Measurements from ENCODE around the gene ZSWIM6. TPM values are rescaled to one million over a fixed set of nuclear protein-coding genes. Genes with fewer than 3 reads are reported as not detected.
A peak's percentile ranks its signal among the peaks of the same experiment; 100 is the strongest.
"Not testable (repeated sequence)": the region's sequence is repeated elsewhere in the genome, so short reads cannot be mapped to it uniquely, and the experiment has no call there.

ZSWIM6 gene
- total RNA-seq, 1 donor from 2014 or later, result 20.4 TPM

DNA sequence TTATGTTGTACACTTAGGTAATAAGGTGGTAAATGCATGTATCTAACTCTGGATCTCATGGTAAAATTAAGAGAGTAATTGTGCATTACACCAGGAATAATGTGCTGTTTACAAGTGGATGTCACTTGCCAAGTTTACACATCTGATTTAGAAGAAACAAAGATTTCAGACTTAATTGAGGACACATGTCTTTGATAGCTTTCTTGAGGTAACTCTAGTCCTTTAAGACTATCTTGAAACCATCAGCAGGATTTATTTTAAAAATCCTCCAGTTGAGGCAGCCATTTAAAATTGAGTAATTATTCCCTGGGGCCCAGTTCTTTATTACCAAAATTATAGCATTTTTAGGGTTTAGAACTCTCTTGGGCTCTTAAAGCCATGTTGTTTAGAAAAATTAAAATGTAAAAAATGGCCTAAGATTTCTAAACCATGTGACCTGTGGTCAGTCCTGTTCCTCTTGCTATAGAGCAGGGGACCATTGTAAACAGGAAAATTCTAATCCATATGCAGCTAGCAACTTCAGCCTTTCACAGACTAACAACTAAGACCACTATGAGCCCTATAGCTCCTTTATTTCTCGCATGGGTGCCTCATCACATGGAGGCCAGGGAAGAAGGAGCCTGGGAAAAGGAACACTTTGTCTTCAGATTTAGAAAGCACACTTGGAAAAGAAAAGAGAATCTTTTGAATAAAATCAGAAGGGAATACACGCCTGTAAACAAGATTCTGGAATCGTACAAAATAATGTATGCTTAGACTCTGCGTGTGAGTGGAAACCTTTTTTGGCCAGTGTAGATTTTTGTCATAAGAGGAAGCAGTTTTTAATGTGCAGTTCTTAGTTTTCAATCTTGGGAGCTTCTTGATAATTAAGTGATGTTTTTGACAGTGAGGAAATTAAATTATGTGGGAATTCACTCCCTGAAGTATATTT, 71.2 kb downstream of the ZSWIM6 start:
- no peak for DNase-seq (ENCODE audit: extremely low read depth, low read depth, low spot score)

DNA sequence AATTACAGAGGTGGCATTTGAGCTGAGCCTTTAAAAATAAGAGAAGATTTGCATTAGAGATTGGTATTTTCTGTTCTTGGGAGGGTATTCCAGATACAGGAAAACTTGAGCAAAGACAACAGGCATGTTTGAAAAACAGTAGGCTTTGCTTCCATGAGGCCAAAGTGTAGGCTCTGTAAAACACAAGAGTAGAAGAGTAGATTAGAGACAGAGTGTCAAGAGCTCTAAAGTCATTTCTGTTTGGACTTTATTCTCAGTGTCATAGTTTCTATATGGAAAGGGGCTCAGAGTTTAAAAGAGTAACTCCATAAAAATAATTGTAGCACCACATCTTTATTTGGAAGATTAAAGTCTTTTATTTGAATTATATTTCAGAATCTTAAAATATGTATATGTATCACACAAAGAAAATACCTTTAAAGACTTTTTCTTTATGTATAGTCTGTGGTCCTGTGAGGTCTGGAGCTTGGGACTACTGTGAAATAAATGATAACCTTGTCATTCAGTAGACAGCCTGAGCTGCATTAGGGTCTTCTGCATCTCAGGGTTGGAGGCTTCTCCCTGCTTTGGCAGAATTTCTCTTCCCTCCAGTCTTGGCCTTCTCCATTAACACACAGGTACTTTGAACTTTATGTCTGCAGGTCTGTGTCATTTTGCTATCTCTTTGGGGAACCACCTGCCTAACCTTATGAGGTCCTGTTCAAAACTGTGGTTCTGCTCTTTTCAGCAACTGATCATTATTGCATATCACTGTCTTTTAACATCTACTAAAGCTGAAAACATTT, 73.6 kb downstream of the ZSWIM6 start:
- DNase-seq (ENCODE audit: extremely low read depth, low read depth, low spot score), result no peak

DNA sequence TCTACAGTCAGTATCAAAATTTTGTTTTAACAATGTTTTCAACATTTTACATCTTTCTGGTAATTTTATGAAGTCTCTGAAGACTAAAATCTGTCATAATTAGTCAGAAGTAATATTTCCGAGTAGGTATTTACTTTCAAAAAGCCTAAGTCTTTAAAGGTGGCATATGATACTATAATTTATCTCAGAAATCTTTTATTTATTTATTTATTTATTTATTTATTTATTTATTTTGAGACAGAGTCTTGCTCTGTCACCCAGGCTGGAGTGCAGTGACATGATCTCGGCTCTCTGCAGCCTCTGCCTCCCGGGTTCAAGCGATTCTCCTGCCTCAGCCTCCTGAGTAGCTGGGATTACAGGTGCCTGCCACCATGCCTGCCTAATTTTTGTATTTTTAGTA, 74.4 kb downstream of the ZSWIM6 start:
- DNase-seq (ENCODE audit: extremely low read depth, low read depth, low spot score), result not testable (repeated sequence)

DNA sequence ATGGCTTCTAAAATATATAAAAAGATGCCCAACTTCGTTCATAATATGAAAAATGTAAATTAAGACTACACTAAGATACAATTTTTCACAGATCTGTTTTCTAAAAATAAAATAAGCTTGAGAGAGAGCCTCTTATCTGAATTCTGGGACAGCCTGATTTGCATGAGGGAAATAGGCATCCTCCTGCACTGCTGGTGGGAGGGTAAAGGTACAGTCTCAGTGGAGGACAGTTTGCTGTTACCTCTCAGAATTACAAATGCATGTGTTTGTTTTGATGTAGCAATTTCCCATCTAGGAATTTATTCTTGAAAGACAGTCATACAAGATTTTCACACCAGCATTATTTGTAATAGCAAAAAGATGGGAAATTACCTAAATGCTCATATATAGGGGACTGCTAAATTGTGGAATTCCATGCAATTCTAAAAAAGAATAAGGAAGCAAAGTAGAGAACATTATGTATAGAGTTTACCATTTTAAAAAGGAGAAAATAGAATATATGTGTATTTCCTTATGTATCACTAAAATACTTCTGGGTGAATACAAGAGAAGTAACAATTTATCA, 75.7 kb downstream of the ZSWIM6 start:
- DNase-seq (ENCODE audit: extremely low read depth, low read depth, low spot score), result no peak

DNA sequence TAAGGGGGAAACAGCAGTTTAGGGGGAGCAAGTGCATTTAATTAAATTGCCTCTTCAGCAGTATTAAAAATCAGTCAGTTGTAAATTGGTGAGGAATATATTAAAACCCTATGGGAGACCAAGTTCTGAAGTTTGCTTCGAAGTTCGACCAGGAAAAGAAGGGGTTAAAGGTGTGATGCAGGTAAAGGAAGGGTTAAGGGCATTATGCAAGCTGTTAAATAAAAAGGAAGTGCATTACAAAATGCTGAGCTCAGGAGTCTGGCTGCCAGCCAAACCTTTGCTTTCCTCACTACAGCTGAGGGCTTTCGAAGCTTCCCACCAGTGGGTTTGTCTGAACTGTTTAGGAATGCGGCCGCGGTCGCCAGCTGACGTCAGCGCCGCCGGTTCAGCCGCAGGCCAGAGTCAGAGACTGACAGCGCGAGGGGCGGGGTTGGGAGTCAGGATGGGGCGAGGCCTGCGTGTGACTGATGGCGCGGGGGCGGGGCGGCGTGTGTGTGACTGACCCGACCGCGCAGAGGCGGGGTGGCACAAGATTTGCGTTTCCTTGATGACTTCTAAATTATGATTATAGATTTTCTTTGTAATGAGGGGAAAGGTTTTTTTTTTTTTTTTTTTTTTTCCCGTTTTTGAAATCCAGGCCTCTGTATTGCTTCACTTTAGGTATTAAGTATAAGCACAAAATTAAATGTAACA, 76.6 kb downstream of the ZSWIM6 start:
- peak; percentile 98 for DNase-seq (ENCODE audit: extremely low read depth, low read depth, low spot score)

DNA sequence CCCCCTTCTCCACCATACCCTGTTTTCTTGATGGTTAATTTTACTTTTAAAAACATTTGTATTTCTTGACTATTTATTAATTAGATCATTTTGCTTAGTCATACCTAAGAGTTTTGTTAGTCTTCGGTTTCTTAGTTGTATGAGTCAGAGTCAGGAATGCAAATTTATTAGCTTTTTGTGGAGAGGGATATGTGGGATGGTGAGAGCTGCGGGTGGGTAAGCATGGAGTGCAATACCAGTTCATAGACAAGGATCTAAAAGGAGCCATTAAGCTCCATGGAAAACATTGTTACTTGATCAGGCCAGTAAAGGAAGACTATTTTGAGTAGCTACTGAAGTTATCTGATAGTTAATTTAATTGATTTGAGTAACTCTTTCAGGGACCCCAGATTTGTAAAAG, 77.5 kb downstream of the ZSWIM6 start:
- peak; percentile 67 for DNase-seq (ENCODE audit: extremely low read depth, low read depth, low spot score)

DNA sequence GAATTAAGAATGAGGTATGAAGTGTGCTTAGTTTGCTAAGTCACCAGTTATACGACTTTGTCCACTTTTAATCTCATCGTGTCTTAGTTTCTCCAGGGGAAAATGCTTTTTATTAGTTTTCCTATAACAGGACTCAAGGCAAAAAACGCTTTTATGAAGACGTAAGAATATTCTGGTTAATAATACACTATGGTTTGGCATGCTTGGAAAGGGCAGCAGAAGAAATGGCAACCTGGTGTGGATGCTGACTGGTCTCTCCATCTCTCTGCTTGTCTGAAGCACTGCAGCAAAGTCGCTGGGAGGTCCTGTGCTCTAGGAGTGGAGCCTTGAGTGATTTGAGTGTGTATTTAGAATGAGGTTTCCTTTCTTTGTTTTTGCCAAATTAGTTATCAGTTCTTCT, 78.8 kb downstream of the ZSWIM6 start:
- no peak for DNase-seq (ENCODE audit: extremely low read depth, low read depth, low spot score)

DNA sequence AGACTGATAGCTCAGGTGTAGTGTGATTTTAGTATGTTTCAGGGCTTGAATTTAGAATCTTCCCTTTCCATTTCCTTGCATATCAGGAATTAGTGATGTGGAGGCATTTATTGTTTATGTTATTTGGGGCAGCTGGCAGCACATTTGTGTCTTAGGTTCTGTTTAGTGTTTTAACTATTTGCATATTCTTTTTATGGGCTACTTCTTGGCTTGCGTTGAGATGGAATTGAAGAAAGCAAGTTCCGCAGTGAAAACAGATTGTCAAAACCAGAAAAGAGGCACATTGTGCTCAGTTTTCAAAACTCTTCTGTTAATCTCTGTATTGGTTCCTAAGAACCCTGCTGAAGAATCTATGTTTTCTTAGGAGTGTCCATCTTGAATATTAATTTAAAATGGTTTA, 80.3 kb downstream of the ZSWIM6 start:
- DNase-seq (ENCODE audit: extremely low read depth, low read depth, low spot score), result no peak

DNA sequence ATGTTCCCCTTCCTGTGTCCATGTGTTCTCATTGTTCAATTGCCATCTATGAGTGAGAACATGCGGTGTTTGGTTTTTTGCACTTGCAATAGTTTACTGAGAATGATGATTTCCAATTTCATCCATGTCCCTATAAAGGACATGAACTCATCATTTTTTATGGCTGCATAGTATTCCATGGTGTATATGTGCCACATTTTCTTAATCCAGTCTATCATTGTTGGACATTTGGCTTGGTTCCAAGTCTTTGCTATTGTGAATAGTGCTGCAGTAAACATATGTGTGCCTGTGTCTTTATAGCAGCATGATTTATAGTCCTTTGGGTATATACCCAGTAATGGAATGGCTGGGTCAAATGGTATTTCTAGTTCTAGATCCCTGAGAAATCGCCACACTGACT, 81.1 kb downstream of the ZSWIM6 start:
- not testable (repeated sequence) for DNase-seq (ENCODE audit: extremely low read depth, low read depth, low spot score)

DNA sequence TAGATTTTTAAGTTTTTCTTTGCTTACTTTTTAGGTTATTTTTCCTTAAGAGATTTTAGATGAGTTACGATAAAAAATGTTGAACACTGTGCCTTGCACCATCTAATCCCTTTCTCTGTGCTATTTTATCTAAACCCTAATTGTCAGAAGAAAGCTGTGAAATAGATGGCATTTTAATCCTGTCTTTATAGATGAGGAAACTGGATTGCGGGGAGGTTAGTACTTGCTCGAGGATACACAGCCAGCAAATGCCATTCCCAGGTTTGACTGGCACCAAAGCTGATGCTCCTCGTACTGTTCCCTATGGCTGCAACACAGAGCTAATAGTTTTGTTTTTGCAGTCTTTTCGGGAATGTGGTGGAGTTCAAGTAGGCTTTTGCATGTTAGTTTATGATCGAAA, 82.7 kb downstream of the ZSWIM6 start:
- DNase-seq (ENCODE audit: extremely low read depth, low read depth, low spot score), result no peak

DNA sequence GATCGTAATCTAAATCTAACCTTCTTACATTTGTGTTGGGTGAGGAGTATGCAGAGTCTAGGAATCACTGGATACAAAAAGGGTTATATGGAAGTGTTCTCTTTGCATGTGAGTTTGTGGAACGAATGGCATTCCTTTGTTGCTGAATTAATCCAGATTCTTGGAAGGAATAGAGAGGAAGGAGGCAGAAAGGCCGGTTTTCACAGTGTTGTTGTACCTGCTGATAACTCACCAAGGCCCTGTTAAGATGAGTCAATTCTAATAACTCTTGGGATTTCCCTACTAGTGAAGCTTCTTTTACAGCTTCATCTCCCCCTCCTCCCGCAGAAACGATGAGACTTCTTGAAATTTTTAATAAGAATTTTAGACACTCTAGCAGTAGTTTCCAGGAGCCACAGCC, 84.0 kb downstream of the ZSWIM6 start:
- no peak for DNase-seq (ENCODE audit: extremely low read depth, low read depth, low spot score)

DNA sequence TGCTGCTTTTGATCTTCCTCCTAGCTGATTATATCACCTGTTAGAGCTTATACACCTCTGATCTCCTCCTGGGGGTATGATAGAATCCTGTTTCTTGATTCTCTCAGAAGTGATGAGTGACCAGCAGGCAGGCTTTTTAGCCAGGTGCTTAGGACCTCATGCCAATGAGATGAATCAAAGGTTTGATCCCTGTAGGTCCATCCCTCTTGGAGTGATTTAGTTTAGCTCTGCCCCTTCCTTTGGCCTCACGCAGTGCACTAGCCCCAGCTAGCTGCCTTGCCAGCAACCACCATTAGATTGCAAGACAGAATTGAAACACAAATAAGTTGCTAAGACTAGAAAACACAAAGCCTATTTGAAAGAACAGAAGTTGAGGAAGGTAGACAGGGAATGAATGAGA, 84.4 kb downstream of the ZSWIM6 start:
- DNase-seq (ENCODE audit: extremely low read depth, low read depth, low spot score), result no peak

DNA sequence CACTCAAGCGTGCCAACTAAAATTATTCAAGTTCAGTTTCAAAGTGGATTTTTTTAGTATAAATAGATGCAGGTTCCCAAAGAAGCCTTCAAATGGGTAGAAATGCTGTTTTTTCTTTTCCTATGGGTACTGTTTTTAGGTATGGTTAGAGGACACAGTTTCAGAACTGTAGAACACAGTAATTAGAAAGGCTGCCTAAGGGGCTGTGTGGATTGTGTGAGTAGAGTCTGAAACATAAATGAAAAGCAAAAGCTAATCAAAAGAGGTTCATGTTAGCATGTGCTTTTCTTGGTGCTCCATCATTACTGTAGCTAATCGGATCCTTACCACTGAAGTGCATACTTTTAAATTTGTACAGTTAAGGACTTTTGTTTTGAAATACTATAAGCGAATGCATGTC, 85.3 kb downstream of the ZSWIM6 start:
- no peak for DNase-seq (ENCODE audit: extremely low read depth, low read depth, low spot score)

DNA sequence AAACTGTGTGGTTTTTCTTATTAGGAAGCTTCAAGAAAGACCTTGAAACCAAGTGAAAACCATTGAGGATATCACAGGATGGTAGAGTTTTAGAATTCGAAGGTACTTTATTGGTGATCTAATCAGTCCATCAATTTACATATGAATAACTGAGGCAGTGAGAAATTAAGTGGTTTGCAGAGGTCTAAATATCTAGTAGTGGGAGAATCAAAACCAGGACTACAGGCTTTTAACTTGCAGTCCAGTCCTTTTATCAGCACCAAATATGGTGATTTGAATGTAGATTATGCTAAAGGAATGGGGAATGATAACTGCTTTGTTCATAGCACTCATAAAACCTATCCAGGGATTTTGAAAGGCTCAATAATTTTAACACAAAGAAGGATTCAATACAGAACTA, 85.8 kb downstream of the ZSWIM6 start:
- DNase-seq (ENCODE audit: extremely low read depth, low read depth, low spot score), result no peak

DNA sequence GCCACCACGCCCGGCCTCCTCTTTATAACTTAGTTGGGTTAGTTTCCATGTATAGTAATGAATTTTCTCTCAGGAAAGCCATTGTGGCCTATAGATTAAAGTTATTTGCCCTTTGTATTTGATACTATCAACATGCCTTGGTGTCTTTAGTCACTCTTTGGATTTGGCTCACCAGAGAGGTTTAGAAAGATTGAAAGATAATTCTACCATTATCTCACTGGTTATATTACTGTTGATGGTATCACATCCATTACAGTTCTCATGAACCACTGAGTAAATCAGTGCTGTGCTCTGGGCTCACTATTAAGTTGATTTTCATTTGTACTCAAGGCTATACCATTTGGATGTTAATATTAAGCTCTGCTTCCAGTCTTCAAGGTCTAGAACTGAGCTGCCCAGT, 87.0 kb downstream of the ZSWIM6 start:
- DNase-seq (ENCODE audit: extremely low read depth, low read depth, low spot score), result no peak

DNA sequence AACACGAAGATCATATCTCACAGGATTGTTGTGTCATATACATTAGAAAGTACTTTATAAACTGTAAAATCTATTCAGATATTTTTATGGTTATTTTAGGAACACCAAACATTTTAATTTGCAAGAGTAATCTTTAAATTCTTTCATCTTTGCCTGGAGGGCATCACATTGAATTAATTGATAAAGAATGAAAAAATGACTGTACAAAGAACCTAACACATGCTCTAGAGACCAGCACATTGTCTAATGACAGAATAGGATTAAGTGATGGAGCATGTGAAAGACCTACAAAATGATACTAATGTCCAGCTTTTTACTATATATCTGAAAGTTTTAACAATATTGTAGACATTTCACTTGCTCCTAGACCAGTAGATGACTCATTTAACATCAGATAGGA, 88.0 kb downstream of the ZSWIM6 start:
- no peak for DNase-seq (ENCODE audit: extremely low read depth, low read depth, low spot score)

DNA sequence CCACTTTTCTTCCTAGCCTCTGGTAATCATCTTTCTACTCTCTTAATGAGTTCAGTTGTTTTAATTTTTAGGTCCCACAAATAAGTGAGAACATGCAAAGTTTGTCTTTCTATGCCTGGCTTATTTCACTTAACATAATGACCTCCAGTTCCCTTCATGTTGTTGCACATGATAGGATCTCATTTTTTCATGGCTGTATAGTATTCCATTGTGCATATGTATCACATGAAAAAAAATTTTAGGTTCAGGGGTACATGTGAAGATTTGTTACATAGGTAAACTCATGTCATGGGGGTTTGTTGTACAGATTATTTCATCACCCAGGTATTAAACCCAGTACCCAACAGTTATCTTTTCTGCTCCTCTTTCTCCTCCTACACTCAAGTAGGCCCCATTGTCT, 89.2 kb downstream of the ZSWIM6 start:
- DNase-seq (ENCODE audit: extremely low read depth, low read depth, low spot score), result not testable (repeated sequence)

DNA sequence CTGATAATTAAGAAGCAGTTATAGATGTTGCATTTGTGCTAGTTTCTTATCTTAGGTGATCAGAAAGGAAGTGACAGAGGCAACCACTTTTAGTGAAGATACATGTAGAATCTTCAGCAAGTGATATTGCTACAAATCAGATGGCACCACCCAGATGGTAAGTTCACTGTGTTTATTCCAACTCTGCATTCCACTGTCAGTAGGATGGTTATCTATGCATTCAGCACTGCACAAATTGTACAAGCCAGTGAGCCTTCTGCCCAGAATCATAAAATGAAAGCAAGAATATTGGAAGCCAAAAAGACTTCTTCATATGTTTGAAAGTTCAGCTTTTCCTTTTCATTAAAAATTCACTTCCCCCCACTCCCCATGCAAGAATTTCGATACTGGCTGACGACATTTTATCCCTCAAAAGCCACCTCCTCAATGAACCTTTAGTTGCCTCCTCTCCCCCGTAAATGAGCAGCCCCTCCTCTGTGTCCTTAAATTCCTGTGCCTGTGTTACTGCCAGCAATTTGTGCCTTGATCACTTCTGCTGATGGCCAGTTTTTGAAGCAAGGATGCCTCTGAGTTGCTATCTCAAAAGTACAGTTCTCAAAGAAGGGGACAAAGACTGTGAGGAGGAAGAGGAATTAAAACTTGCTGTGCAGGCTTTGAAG, 91.6 kb downstream of the ZSWIM6 start:
- DNase-seq (ENCODE audit: extremely low read depth, low read depth, low spot score), result no peak

DNA sequence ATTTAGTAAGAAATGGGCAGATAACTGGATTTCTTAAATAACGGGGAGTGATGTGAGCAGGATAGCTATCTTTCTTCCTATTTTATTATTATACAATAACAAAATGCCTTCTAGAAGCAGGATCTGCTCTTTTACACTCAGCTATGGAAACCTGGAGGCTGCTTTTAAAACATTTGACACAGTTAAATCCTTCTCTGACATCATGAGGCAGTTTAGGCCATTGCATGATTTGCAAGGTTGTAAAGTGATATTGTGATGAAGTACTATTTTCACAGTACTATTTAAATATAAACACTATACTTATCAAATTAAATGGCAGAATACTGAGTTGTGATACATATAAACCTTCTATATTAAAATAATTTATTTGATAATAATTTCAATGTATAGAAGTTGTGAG, 93.9 kb downstream of the ZSWIM6 start:
- no peak for DNase-seq (ENCODE audit: extremely low read depth, low read depth, low spot score)

DNA sequence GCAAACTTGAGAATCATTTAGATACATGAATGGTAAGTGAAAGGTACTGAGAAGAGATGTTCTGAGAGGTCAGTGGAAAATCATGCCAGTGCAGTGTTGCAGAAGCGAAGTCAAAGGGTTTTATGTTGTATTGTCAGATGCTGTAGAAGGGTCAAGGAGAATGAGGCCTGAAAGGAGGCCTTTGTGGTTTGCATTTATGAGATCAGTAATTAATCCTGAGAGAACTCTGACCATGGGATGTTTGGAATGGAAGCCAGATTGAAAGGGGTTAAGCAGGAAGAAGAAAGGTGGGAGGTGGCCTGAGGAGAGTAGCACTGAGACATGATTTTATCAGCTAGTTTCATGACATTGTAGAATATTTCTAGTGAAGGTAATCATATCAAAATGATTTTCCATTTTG, 97.8 kb downstream of the ZSWIM6 start:
- DNase-seq (ENCODE audit: extremely low read depth, low read depth, low spot score), result no peak
